ENCODE results near the gene WWOX. TPM values are rescaled to one million over a fixed set of nuclear protein-coding genes. Genes with fewer than 3 reads are reported as not detected.

WWOX gene
- total and polyA plus RNA-seq, 2 of the 13 experiments (the other 11 are each of a cell fraction or from before 2014, with no cell fraction given) = 9.1 to 37.4 TPM

DNA sequence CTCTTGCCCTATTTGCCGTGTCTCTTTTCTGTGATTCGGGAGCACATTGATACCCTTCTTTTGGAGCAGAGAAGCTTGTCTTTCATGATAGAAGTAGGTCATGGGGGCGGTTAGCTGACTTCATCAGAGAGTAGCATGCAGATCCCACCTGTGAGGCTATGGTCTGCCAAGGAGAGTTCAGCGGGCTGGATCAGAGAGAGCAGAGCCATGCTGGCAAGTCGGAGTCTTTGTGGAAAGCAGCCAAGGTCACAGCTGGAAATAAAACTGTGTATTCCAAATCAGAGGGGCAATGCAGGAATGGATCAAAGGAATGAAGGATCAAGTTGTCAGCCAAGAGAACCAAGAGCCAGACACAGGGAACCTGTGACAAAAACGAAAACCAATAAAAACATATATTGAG is 595.9 kb downstream of the WWOX start:
- Histone ChIP-seq H3K9ac (ENCODE audit: insufficient read depth, low read depth, low read length) (no peak overlapping the region), H3K4me1 (ENCODE audit: insufficient read depth, low read length) (no peaks in the 10 kb centered on the region), H3K27me3 (ENCODE audit: control insufficient read depth in 1 of 2, insufficient read depth in 2 of 2, low read length in 2 of 2) (no peaks in the 10 kb centered on the region), H4K20me1 (ENCODE audit: insufficient read depth, low read length) (no peaks in the 10 kb centered on the region), H3K9me3 (ENCODE audit: low read length) (no peaks in the 10 kb centered on the region), H2AFZ (ENCODE audit: low read length) (no peak overlapping the region), H3K4me2 (ENCODE audit: low read depth, low read length) (no peak overlapping the region), H3K27ac (ENCODE audit: extremely low read length, insufficient read depth, low read length) (no peak overlapping the region), H3K79me2 (ENCODE audit: insufficient read depth, low read length) (no peaks in the 10 kb centered on the region), H3K4me3 (replicated peaks in 1 of 3; ENCODE audit: insufficient read depth in 1 of 3, low read depth in 2 of 3, low read length in 3 of 3) (no peak overlapping the region), H3K36me3 (replicated peaks in 1 of 2; ENCODE audit: control insufficient read depth in 1 of 2, insufficient read depth in 2 of 2, low read length in 2 of 2) (no peaks in the 10 kb centered on the region)
- no peak for ATAC-seq
- CTCF ChIA-PET (ENCODE audit: low intra/inter-chr PET ratio, low total read pairs) = no interaction called here
- in situ Hi-C loops (cut with HindIII; ENCODE audit: extremely low pct_ligation_motif_present, low pct_unique_long_range_greater_than_20kb) (no loop called here), intact Hi-C loops (cut with micrococcal nuclease; ENCODE audit: unreplicated experiment) (no loop called here)
- WGBS (ENCODE audit: low lambda C conversion rate) = 73% methylated on average over 6 of the region's 6 CpGs
- no peak for DNase-seq (ENCODE audit: low spot score)
- no TSS peak for BruUV-seq (replicated peaks)
- TF ChIP-seq TCF7 (IDR thresholded peaks at IDR 0.05; ENCODE audit: low read depth) = no peak
- no peak for TF ChIP-seq KAT2B (IDR thresholded peaks at IDR 0.05; ENCODE audit: borderline replicate concordance, low read depth, low read length)
- no peak for TF ChIP-seq IRX3 (CRISPR knock-in tag; IDR thresholded peaks at IDR 0.05; ENCODE audit: borderline replicate concordance, low read depth)
- TF ChIP-seq, protein P1, sequence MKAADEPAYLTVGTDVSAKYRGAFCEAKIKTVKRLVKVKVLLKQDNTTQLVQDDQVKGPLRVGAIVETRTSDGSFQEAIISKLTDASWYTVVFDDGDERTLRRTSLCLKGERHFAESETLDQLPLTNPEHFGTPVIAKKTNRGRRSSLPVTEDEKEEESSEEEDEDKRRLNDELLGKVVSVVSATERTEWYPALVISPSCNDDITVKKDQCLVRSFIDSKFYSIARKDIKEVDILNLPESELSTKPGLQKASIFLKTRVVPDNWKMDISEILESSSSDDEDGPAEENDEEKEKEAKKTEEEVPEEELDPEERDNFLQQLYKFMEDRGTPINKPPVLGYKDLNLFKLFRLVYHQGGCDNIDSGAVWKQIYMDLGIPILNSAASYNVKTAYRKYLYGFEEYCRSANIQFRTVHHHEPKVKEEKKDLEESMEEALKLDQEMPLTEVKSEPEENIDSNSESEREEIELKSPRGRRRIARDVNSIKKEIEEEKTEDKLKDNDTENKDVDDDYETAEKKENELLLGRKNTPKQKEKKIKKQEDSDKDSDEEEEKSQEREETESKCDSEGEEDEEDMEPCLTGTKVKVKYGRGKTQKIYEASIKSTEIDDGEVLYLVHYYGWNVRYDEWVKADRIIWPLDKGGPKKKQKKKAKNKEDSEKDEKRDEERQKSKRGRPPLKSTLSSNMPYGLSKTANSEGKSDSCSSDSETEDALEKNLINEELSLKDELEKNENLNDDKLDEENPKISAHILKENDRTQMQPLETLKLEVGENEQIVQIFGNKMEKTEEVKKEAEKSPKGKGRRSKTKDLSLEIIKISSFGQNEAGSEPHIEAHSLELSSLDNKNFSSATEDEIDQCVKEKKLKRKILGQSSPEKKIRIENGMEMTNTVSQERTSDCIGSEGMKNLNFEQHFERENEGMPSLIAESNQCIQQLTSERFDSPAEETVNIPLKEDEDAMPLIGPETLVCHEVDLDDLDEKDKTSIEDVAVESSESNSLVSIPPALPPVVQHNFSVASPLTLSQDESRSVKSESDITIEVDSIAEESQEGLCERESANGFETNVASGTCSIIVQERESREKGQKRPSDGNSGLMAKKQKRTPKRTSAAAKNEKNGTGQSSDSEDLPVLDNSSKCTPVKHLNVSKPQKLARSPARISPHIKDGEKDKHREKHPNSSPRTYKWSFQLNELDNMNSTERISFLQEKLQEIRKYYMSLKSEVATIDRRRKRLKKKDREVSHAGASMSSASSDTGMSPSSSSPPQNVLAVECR (CRISPR knock-in tag; IDR thresholded peaks at IDR 0.05; ENCODE audit: borderline replicate concordance) = no peak
- TF ChIP-seq GABPB1 (CRISPR knock-in tag; IDR thresholded peaks at IDR 0.05) = no peak
- TF ChIP-seq, protein P2, sequence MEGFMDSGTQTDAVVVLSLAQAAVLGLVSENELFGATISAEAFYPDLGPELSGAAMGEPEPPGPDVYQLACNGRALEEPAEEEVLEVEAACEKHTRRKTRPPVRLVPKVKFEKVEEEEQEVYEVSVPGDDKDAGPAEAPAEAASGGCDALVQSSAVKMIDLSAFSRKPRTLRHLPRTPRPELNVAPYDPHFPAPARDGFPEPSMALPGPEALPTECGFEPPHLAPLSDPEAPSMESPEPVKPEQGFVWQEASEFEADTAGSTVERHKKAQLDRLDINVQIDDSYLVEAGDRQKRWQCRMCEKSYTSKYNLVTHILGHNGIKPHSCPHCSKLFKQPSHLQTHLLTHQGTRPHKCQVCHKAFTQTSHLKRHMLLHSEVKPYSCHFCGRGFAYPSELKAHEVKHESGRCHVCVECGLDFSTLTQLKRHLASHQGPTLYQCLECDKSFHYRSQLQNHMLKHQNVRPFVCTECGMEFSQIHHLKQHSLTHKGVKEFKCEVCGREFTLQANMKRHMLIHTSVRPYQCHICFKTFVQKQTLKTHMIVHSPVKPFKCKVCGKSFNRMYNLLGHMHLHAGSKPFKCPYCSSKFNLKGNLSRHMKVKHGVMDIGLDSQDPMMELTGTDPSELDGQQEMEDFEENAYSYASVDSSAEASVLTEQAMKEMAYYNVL (CRISPR knock-in tag; IDR thresholded peaks at IDR 0.05; ENCODE audit: borderline replicate concordance) = no peak
- no peak for TF ChIP-seq RFX1 (IDR thresholded peaks at IDR 0.05)
- TF ChIP-seq ZNF709 (CRISPR knock-in tag; IDR thresholded peaks at IDR 0.05) = no peak
- TF ChIP-seq ZNF589 (CRISPR knock-in tag; conservative IDR thresholded peaks at IDR 0.05) = no peak
- TF ChIP-seq, protein P3, sequence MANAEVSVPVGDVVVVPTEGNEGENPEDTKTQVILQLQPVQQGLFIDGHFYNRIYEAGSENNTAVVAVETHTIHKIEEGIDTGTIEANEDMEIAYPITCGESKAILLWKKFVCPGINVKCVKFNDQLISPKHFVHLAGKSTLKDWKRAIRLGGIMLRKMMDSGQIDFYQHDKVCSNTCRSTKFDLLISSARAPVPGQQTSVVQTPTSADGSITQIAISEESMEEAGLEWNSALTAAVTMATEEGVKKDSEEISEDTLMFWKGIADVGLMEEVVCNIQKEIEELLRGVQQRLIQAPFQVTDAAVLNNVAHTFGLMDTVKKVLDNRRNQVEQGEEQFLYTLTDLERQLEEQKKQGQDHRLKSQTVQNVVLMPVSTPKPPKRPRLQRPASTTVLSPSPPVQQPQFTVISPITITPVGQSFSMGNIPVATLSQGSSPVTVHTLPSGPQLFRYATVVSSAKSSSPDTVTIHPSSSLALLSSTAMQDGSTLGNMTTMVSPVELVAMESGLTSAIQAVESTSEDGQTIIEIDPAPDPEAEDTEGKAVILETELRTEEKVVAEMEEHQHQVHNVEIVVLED (CRISPR knock-in tag; IDR thresholded peaks at IDR 0.05; ENCODE audit: borderline replicate concordance) = no peak
- TF ChIP-seq SYNCRIP (IDR thresholded peaks at IDR 0.05; ENCODE audit: insufficient read depth, low read depth, low read length) = no peak
- TF ChIP-seq NFE2L1 (CRISPR knock-in tag; IDR thresholded peaks at IDR 0.05; ENCODE audit: borderline replicate concordance) = no peak
- no peak for TF ChIP-seq ZNF670 (CRISPR knock-in tag; IDR thresholded peaks at IDR 0.05; ENCODE audit: borderline replicate concordance)
- FAIRE-seq = no peak
- POLR2A ChIA-PET = no interaction called here
